ENCODE data around the gene CARD16. TPM values are rescaled to one million over a fixed set of nuclear protein-coding genes. Genes with fewer than 3 reads are reported as not detected.
"Not testable (repeated sequence)": the region's sequence is repeated elsewhere in the genome, so short reads cannot be mapped to it uniquely, and the experiment has no call there.

CARD16 gene
- total RNA-seq = 10 to 100 TPM; 56.1 to 59.0 TPM
- 100 to 1,000 TPM; 190 to 219 TPM for polyA plus RNA-seq

- Mint-ChIP-seq H3K4me1 (peaks cover 36 to 68% (median 43%) of the 10 kb centered on the region in 4 donors), H3K4me3 (peak within 1 kb of the TSS; percentile 94 to 99 (median 98)), H3K36me3 (peaks cover 27 to 40% of the 10 kb centered on the region in 2 donors), H3K27ac (peak within 1 kb of the TSS; percentile 77 to 100 (median 98))
- H3K27ac ChIP-seq (ENCODE audit: low read depth, low read length) = peak within 1 kb of the TSS; percentile 73
- H3K27me3 ChIP-seq (ENCODE audit: insufficient read depth, low read length); H3K9me3 ChIP-seq (ENCODE audit: control insufficient read depth in 1 of 2, low read length in 2 of 2); H3K9me3 Mint-ChIP-seq; H3K27me3 Mint-ChIP-seq; H3K36me3 ChIP-seq (ENCODE audit: insufficient read depth, low read length): not testable (repeated sequence)
- CTCF ChIA-PET (ENCODE audit: partially characterized antibody) = interaction anchor here (1.3 kb wide), 1 partner anchor 98 kb away, joined by 5 read pairs; no protein-coding TSS in a partner anchor
- peaks cover 40% of the 10 kb centered on the region for H3K4me1 ChIP-seq (ENCODE audit: insufficient read depth, low read length)
- H3K4me3 ChIP-seq (ENCODE audit: low read length in 2 of 2) = peak within 1 kb of the TSS; percentile 60 to 87
- POLR2A ChIA-PET (ENCODE audit: partially characterized antibody) = interaction anchor here (0.6 to 1.3 kb wide), 4 partner anchors 13 to 339 kb away, joined by 3 read pairs; no protein-coding TSS in a partner anchor
- DNase-seq = peak; percentile 45 to 58 (median 56)
- intact Hi-C loops (cut with micrococcal nuclease) = loop anchor here (1.0 to 10.0 kb wide), 3 partner anchors 12 to 340 kb away; no protein-coding TSS in a partner anchor
Observed at GRCh38 chr11:105044557-105045524, at the start of gene CARD16. Gene CARD16, minus strand, starts transcription at chr11:105045335. Its CDS starts 38 bp downstream, at chr11:105045297.

- Mint-ChIP-seq H3K9me3 (peaks cover 0 to 2% (median 0%) of the 10 kb centered on the region in 8 donors), H3K4me1 (no peaks in the 10 kb centered on the region), H3K27me3 (peaks cover 0 to 2% of the 10 kb centered on the region in 2 donors), H3K4me3 (no peak overlapping the region), H3K27ac (no peak overlapping the region), H3K36me3 (peaks cover 0 to 25% of the 10 kb centered on the region in 2 donors)
- Histone ChIP-seq H3K27me3 (ENCODE audit: insufficient read depth, low read length) (no peaks in the 10 kb centered on the region), H3K9me3 (ENCODE audit: control insufficient read depth in 1 of 2, low read length in 2 of 2) (no peaks in the 10 kb centered on the region), H3K4me1 (ENCODE audit: insufficient read depth, low read length) (no peaks in the 10 kb centered on the region), H3K36me3 (ENCODE audit: insufficient read depth, low read length) (no peaks in the 10 kb centered on the region), H3K4me3 (ENCODE audit: low read length in 2 of 2) (no peak overlapping the region), H3K27ac (ENCODE audit: low read depth, low read length) (no peak overlapping the region)
- intact Hi-C loops (cut with micrococcal nuclease) = no loop called here
- ChIA-PET CTCF (ENCODE audit: partially characterized antibody) (no interaction called here), POLR2A (ENCODE audit: partially characterized antibody) (no interaction called here)
- DNase-seq = no peak
Observed at GRCh38 chr11:105092256-105093239, 47.4 kb upstream of the CARD16 start.

- no peaks in the 10 kb centered on the region for H3K36me3 ChIP-seq (ENCODE audit: insufficient read depth, low read length)
- intact Hi-C loops (cut with micrococcal nuclease) = no loop called here
- ChIA-PET POLR2A (ENCODE audit: partially characterized antibody) (no interaction called here), CTCF (ENCODE audit: partially characterized antibody) (interaction anchor here (1.2 kb wide), 1 partner anchor 10 kb away, joined by 3 read pairs; no protein-coding TSS in a partner anchor)
- Mint-ChIP-seq H3K36me3 (no peaks in the 10 kb centered on the region), H3K9me3 (peaks cover 0 to 3% (median 0%) of the 10 kb centered on the region in 8 donors), H3K27me3 (peaks cover 2 to 3% of the 10 kb centered on the region in 2 donors), H3K4me3 (no peak overlapping the region), H3K4me1 (peaks cover 10 to 17% (median 14%) of the 10 kb centered on the region in 4 donors), H3K27ac (no peak overlapping the region)
- no peaks in the 10 kb centered on the region for H3K27me3 ChIP-seq (ENCODE audit: insufficient read depth, low read length)
- DNase-seq = no peak
- no peaks in the 10 kb centered on the region for H3K9me3 ChIP-seq (ENCODE audit: control insufficient read depth in 1 of 2, low read length in 2 of 2)
- H3K4me3 ChIP-seq (ENCODE audit: low read length in 2 of 2) = no peak overlapping the region
- H3K4me1 ChIP-seq (ENCODE audit: insufficient read depth, low read length) = no peaks in the 10 kb centered on the region
- H3K27ac ChIP-seq (ENCODE audit: low read depth, low read length) = no peak overlapping the region
Observed at GRCh38 chr11:105081412-105082150, 36.4 kb upstream of the CARD16 start.

GRCh38 chr11:105080171-105080906 is 35.2 kb upstream of the CARD16 start:
- H3K4me3 Mint-ChIP-seq = peak overlapping the region in 5 of 8 donors; percentile 14 to 49 (median 41)
- peaks cover 10 to 17% (median 14%) of the 10 kb centered on the region in 4 donors for H3K4me1 Mint-ChIP-seq
- H3K36me3 Mint-ChIP-seq; POLR2A ChIA-PET (ENCODE audit: partially characterized antibody); DNase-seq; H3K9me3 Mint-ChIP-seq; CTCF ChIA-PET (ENCODE audit: partially characterized antibody); H3K4me3 ChIP-seq (ENCODE audit: low read length in 2 of 2); H3K36me3 ChIP-seq (ENCODE audit: insufficient read depth, low read length); H3K27me3 ChIP-seq (ENCODE audit: insufficient read depth, low read length); H3K27me3 Mint-ChIP-seq; H3K27ac ChIP-seq (ENCODE audit: low read depth, low read length); intact Hi-C loops (cut with micrococcal nuclease); H3K9me3 ChIP-seq (ENCODE audit: control insufficient read depth in 1 of 2, low read length in 2 of 2); H3K4me1 ChIP-seq (ENCODE audit: insufficient read depth, low read length): not testable (repeated sequence)
- H3K27ac Mint-ChIP-seq = peak overlapping the region in 5 of 7 donors; percentile 0 to 81 (median 7)

GRCh38 chr11:105078283-105078682 is 33.1 kb upstream of the CARD16 start:
- ChIA-PET CTCF (ENCODE audit: partially characterized antibody) (no interaction called here), POLR2A (ENCODE audit: partially characterized antibody) (interaction anchor here (0.9 kb wide), 1 partner anchor 11 kb away, joined by 4 read pairs; no protein-coding TSS in a partner anchor)
- H3K4me3 Mint-ChIP-seq = no peak overlapping the region
- intact Hi-C loops (cut with micrococcal nuclease) = no loop called here
- no peak overlapping the region for H3K4me3 ChIP-seq (ENCODE audit: low read length in 2 of 2)
- no peak overlapping the region for H3K27ac ChIP-seq (ENCODE audit: low read depth, low read length)
- no peaks in the 10 kb centered on the region for H3K27me3 ChIP-seq (ENCODE audit: insufficient read depth, low read length)
- H3K27me3 Mint-ChIP-seq = peaks cover 3 to 4% of the 10 kb centered on the region in 2 donors
- no peaks in the 10 kb centered on the region for H3K4me1 ChIP-seq (ENCODE audit: insufficient read depth, low read length)
- H3K36me3 Mint-ChIP-seq = no peaks in the 10 kb centered on the region
- no peaks in the 10 kb centered on the region for H3K36me3 ChIP-seq (ENCODE audit: insufficient read depth, low read length)
- H3K4me1 Mint-ChIP-seq = peaks cover 10 to 17% (median 14%) of the 10 kb centered on the region in 4 donors
- no peaks in the 10 kb centered on the region for H3K9me3 ChIP-seq (ENCODE audit: control insufficient read depth in 1 of 2, low read length in 2 of 2)
- DNase-seq = no peak
- H3K9me3 Mint-ChIP-seq = peaks cover 0 to 3% (median 0%) of the 10 kb centered on the region in 8 donors
- H3K27ac Mint-ChIP-seq = no peak overlapping the region

- H3K27ac ChIP-seq (ENCODE audit: low read depth, low read length); H3K4me3 ChIP-seq (ENCODE audit: low read length in 2 of 2); H3K27ac Mint-ChIP-seq; intact Hi-C loops (cut with micrococcal nuclease); CTCF ChIA-PET (ENCODE audit: partially characterized antibody); DNase-seq; POLR2A ChIA-PET (ENCODE audit: partially characterized antibody); H3K9me3 Mint-ChIP-seq; H3K27me3 Mint-ChIP-seq; H3K36me3 Mint-ChIP-seq; H3K4me1 ChIP-seq (ENCODE audit: insufficient read depth, low read length); H3K27me3 ChIP-seq (ENCODE audit: insufficient read depth, low read length); H3K36me3 ChIP-seq (ENCODE audit: insufficient read depth, low read length); H3K9me3 ChIP-seq (ENCODE audit: control insufficient read depth in 1 of 2, low read length in 2 of 2): not testable (repeated sequence)
- peak overlapping the region in 1 of 8 donors; percentile 21 for H3K4me3 Mint-ChIP-seq
- peaks cover 12 to 17% (median 14%) of the 10 kb centered on the region in 4 donors for H3K4me1 Mint-ChIP-seq
Observed at GRCh38 chr11:105077141-105077790, 32.1 kb upstream of the CARD16 start.
